T-helper 2 cell treated with Interferon-gamma antibody and Interleukin-4, amounts not matched to agents 100 ng/mL and 5 ng/mL, for 36 hours (primary cell): ENCODE data around the gene TMEM132C. TPM values are rescaled to one million over a fixed set of nuclear protein-coding genes. Genes with fewer than 3 reads are reported as not detected.
"Not testable (repeated sequence)": the region's sequence is repeated elsewhere in the genome, so short reads cannot be mapped to it uniquely, and the experiment has no call there.

Experiments used
- intact Hi-C: fragments of 100-400 bp; cut with micrococcal nuclease; formaldehyde crosslinking; loops from one replicate; pipeline ENCODE4 v1.15.1; 2023
- total RNA-seq: library from RNA; stranded (reverse); gene quantifications from 2 replicates; pipeline ENCODE4 v1.2.3, GENCODE V29; 2022

Gene TMEM132C
- total RNA-seq, 1 donor from 2014 or later: not detected

DNA sequence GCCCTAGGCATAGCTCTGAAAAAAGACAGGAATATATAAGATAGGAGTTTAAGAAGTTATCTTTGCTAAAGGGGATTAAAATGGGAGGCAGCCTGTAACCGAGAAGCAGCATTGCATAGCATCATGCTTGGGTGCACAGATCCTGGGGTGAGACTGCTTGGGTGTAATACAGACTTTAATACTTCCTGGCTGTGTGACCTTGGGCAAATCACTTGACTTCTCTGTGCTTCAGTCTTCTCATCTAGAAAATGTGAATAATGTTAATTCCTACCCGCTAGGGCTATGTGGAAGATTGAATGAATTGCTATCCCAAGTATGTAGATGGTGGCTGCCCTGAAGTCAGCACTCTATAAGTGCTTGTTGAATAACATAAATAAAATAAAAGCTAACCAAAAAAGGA, 204.5 kb downstream of the TMEM132C start:
- intact Hi-C loops: no loop called here

DNA sequence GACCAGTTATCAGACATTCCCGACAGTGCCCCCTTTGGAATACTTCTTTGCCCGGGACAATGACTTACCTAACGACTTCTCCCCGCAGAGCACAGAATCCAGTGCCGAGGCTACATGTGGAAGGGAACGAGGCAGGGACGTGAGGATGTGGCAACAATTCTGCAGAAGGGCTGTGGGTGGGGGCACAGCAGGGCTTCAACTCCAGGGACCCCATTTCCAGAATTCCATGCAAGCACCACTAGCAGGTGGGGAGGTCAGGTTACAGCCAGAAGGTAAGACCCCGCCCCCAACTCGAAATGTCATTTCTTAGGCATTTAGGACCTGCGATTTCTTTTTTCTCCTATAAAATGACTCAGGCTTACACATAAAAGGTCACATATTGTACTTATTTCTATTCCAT, 207.9 kb downstream of the TMEM132C start:
- intact Hi-C loops: no loop called here

GRCh38 chr12:128476266-128476665, 209.3 kb downstream of the TMEM132C start:
- intact Hi-C loops: no loop called here

DNA sequence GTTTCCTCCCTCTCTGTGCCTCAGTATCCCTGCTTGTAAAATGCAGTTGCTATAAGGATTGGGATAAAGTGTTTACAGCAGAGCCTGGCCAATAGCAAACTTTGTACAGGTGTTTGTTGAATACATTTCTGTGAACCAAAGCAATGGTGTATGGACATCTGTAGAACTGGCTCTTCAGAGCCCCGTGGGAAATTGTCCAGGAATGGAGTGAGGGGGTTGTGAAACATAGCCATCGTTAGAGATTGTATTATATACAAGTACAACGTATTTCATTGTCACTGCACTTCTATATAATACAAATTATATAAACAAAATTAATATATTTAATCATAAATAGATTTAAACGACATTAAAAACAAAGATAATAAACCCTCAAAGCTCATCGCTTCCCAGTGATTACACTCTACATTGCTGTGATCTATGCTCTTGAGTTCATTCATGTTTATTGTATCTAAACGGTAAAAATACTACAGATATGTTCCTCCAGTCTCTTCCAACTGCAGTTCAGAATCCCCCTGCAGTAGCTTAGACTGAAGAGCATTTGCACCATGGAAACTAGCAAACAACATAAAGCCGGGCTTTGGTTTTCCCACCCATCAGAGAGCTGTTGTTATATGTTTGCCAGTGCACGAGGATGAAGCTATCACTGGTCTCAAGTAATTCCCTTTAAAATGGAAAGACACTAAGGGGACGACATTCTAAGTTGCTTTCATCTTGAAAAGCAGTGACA, 216.7 kb downstream of the TMEM132C start:
- intact Hi-C loops: no loop called here

DNA sequence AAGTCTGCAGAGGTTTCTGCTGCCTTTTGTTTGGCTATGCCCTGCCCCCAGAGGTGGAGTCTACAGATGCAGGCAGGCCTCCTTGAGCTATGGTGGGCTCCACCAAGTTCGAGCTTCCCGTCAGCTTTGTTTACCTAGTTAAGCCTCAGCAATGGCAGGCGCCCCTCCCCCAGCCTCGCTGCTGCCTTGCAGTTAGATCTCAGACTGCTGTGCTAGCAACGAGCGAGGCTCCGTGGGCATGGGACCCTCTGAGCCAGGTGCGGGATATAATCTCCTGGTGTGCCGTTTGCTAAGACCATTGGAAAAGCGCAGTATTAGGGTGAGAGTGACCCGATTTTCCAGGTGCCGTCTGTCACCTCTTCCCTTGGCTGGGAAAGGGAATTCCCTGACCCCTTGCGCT, 230.4 kb downstream of the TMEM132C start:
- intact Hi-C loops: not testable (repeated sequence)

- intact Hi-C loops: no loop called here
Observed at GRCh38 chr12:128507470-128507869, 240.5 kb downstream of the TMEM132C start.

- intact Hi-C loops: no loop called here
Observed at GRCh38 chr12:128509170-128509569, 242.2 kb downstream of the TMEM132C start.

- intact Hi-C loops: no loop called here
Observed at GRCh38 chr12:128510511-128510910, 243.5 kb downstream of the TMEM132C start.

DNA sequence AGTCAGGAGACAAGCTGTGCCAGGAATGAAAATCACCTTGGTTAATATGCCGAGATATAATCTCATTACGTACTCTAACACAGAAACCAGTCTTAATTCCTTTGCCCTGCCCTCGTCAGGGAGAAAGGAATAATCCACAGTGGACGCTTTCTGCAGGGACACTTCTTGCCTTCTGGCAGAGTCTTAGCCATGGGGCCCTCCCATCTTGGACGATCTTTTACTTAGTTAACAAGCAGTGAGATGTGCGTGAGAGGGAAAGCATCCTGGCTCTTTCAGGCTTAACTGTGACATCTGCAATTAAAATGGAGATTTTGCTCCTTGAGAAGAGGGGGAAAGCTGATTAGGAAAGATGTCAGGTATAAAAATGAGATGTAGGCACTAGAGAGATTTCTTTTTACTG, 246.4 kb downstream of the TMEM132C start:
- intact Hi-C loops: no loop called here

DNA sequence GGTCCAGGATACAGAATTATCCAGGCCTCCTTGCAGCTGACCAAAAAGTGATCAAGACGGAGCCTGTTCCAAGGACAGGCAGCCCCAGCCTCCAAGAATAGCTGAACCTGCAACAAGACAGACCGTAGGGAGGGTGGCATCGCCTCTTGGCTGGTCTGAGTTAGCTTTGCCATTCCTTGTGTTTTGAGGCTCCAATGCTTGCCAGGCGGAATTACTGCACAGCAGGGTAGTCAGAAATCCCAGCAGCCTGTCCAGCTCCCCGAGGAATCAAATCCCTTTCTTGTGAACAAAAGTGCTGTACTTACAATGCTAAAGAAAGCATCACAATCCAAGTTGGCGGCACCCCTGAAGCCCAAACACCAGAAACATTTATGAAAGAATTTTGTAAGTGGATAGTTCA, 246.9 kb downstream of the TMEM132C start:
- intact Hi-C loops: no loop called here

GRCh38 chr12:128518644-128519043, 251.7 kb downstream of the TMEM132C start:
- intact Hi-C loops: no loop called here

GRCh38 chr12:128519426-128519825, 252.5 kb downstream of the TMEM132C start:
- intact Hi-C loops: no loop called here

DNA sequence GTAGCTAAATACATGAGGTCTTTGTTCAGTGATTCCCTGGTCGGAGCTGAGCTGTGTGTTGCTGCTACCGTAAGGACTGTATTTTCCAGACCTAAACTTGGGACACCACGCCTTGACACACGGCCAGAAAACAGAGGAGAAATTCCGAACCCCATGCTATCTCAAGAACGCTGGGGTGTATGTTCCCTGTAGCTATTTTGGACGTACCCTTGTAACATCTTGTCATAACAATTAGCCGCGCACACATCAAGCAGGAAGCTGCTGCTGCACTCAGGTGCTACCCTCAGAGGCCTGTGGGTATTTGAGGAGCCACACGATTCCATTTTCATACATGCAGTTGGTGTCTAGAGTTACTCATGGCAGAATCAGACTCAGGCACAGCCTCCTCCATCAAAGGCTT, 255.0 kb downstream of the TMEM132C start:
- intact Hi-C loops: no loop called here

GRCh38 chr12:128524439-128524838, 257.5 kb downstream of the TMEM132C start:
- intact Hi-C loops: no loop called here

- intact Hi-C loops: no loop called here
Observed at GRCh38 chr12:128531170-128531569, 264.2 kb downstream of the TMEM132C start.

- intact Hi-C loops: no loop called here
Observed at GRCh38 chr12:128534906-128535305, 267.9 kb downstream of the TMEM132C start.

GRCh38 chr12:128536810-128537209, 269.8 kb downstream of the TMEM132C start:
- intact Hi-C loops: no loop called here

DNA sequence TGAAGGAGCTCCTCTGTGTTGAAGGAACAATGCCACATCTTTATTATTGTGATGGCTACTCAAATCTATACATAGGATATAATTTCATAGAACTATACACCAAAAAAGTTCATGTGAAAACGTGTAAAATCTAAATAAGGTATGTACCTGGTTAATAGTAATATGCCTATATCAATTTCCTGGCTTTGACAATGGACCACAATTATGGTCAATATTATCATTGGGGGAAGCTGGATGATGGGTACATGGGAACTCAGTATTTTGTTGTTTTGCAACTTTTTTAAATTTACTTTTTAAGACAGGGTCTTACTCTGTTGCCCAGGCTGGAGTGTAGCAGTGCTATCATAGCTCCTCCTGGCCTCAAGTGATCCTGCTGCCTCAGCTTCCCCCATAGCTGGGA, 270.7 kb downstream of the TMEM132C start:
- intact Hi-C loops: no loop called here

DNA sequence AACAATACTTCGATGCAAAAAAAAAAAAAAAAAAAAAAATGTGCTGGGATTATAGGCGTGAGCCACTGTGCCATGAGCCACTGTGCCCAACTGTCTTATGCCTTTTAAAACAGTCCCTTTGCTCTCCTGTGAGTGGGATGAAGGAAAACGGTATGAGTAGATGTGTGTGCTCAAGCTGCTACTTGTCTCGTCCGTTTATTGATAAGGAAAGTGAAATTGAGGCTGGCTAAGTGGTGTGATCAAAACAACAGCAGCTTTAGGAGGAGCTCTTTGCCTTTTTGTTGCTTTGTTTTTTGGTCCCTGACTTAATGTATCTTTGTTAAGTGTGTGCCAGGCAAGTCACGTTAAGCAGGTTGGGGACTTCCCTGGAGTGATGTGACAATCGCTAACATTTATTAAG, 275.9 kb downstream of the TMEM132C start:
- intact Hi-C loops: no loop called here

GRCh38 chr12:128543460-128543859, 276.5 kb downstream of the TMEM132C start:
- intact Hi-C loops: no loop called here

DNA sequence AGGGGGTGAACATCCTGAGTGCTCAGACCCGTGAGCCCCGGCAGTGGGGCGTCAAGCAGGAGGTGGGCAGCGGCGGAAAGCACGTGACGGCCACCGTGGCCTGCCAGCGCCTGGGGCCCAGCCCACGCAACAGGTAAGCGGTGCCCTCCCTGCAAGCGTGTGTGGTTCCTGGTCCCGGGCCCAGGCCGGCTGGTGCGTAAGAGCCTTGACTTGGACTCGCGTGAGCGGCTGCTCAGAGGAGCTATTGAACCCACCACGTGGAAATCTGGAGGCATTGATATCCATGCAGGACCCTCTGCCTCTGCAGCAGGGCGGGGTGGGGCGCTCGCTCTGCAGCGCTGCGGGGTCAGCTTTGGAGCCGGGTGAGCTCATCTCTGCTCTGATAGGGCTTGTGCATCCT, 277.0 kb downstream of the TMEM132C start:
- intact Hi-C loops: no loop called here

GRCh38 chr12:128548949-128549348, 282.0 kb downstream of the TMEM132C start:
- intact Hi-C loops: no loop called here

DNA sequence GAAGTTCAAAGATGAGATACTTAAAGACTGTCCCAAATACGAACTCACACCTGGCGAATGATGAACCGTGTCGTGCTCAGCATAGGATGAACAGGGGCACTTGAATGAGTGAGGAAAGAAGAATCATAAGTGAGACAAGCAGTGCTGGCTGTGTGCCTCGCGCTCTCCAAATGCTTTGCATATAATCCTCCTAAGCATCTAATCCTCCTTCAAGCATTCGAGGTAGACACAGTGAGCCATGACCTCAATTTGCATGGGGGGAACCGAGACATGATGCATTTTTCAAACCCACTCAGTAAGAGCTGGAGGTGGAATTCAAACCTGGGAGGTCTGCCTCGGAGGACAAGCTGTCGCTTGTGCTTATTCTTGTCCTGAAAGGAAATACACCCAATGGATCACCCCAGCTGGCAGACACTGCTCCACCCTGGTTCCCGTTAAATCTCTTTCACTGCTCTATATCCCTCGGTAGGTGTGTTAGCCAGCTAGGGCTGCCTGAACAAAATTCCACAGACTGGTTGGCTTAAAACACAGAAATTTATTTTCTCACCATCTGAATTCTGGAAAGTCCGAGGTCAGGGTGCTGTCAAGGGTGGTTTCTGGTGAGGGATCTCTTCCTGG, 282.7 kb downstream of the TMEM132C start:
- intact Hi-C loops: no loop called here
